Liver (tissue), 3 donors: ENCODE results near the gene METTL15.

ENCODE experiments used
- FOXA1 ChIP-seq: IDR thresholded peaks from 2 replicates; pipeline ENCODE4 v1.6.1; 2016; ENCODE audit warnings: antibody characterized with exemption
- HNF4A ChIP-seq, 2 donors: conservative IDR thresholded peaks; 2 replicates each; pipeline ENCODE4 v1.6.1; 2016; ENCODE audit warnings: antibody characterized with exemption in 2 of 2, mild to moderate bottlenecking in 2 of 2
- HNF4G ChIP-seq: IDR thresholded peaks from 2 replicates; pipeline ENCODE4 v1.6.1; 2016; ENCODE audit warnings: antibody characterized with exemption
- RAD21 ChIP-seq, 2 donors: IDR thresholded peaks; 2 replicates each; pipeline ENCODE4 v1.6.1; 2016; ENCODE audit warnings: antibody characterized with exemption in 2 of 2, mild to moderate bottlenecking in 2 of 2
- TAF1 ChIP-seq: conservative IDR thresholded peaks from 2 replicates; pipeline ENCODE4 v1.6.1; 2016; ENCODE audit warnings: antibody characterized with exemption, mild to moderate bottlenecking
- TF ChIP-seq, protein P1 (sequence below): IDR thresholded peaks from 2 replicates; pipeline ENCODE4 v1.6.1; 2016; ENCODE audit warnings: antibody characterized with exemption
- TF ChIP-seq, protein P2 (sequence below): fragments of 150-350 bp; IDR thresholded peaks from 2 replicates; pipeline ENCODE4 v1.5.1; 2017; ENCODE audit warnings: improper control_type of control experiment, low read depth, low read length; ENCODE audit not compliant: missing input control
- TF ChIP-seq, protein P3 (sequence below): IDR thresholded peaks from 2 replicates; pipeline ENCODE4 v1.6.1; 2016; ENCODE audit warnings: antibody characterized with exemption, mild to moderate bottlenecking
- TF ChIP-seq, protein P4 (sequence below): IDR thresholded peaks from 2 replicates; pipeline ENCODE4 v1.6.1; 2016; ENCODE audit warnings: antibody characterized with exemption
- donor health status: healthy.
- donor health status: healthy.

DNA sequence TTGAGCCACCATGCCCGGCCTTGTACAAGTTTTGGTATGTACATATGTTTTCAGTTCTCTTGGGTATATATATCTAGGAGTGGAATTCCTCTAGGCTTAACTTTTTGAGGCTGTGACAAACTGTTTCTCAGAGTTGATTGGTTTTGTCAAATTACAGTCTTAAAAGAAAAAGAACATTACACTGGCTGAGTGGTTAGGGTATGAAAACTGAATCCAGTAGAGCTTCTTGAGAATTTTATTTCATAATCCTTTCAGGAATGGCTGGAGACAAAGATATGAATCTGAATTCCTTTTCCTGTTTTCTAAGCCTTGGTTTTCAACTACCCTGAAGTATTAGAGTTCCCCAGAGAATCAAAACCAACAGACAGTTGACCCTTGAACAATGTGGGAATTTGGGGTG is 6.5 kb downstream of the METTL15 start:
- TF ChIP-seq, protein P1, sequence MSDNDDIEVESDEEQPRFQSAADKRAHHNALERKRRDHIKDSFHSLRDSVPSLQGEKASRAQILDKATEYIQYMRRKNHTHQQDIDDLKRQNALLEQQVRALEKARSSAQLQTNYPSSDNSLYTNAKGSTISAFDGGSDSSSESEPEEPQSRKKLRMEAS = no peak
- TF ChIP-seq FOXA1 (no peak), RAD21 (IDR thresholded peaks at IDR 0.05) (no peak), HNF4A (conservative IDR thresholded peaks at IDR 0.05) (no peak), TAF1 (no peak), HNF4G (no peak)
- TF ChIP-seq, protein P2, sequence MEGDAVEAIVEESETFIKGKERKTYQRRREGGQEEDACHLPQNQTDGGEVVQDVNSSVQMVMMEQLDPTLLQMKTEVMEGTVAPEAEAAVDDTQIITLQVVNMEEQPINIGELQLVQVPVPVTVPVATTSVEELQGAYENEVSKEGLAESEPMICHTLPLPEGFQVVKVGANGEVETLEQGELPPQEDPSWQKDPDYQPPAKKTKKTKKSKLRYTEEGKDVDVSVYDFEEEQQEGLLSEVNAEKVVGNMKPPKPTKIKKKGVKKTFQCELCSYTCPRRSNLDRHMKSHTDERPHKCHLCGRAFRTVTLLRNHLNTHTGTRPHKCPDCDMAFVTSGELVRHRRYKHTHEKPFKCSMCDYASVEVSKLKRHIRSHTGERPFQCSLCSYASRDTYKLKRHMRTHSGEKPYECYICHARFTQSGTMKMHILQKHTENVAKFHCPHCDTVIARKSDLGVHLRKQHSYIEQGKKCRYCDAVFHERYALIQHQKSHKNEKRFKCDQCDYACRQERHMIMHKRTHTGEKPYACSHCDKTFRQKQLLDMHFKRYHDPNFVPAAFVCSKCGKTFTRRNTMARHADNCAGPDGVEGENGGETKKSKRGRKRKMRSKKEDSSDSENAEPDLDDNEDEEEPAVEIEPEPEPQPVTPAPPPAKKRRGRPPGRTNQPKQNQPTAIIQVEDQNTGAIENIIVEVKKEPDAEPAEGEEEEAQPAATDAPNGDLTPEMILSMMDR = no peak
- TF ChIP-seq, protein P3, sequence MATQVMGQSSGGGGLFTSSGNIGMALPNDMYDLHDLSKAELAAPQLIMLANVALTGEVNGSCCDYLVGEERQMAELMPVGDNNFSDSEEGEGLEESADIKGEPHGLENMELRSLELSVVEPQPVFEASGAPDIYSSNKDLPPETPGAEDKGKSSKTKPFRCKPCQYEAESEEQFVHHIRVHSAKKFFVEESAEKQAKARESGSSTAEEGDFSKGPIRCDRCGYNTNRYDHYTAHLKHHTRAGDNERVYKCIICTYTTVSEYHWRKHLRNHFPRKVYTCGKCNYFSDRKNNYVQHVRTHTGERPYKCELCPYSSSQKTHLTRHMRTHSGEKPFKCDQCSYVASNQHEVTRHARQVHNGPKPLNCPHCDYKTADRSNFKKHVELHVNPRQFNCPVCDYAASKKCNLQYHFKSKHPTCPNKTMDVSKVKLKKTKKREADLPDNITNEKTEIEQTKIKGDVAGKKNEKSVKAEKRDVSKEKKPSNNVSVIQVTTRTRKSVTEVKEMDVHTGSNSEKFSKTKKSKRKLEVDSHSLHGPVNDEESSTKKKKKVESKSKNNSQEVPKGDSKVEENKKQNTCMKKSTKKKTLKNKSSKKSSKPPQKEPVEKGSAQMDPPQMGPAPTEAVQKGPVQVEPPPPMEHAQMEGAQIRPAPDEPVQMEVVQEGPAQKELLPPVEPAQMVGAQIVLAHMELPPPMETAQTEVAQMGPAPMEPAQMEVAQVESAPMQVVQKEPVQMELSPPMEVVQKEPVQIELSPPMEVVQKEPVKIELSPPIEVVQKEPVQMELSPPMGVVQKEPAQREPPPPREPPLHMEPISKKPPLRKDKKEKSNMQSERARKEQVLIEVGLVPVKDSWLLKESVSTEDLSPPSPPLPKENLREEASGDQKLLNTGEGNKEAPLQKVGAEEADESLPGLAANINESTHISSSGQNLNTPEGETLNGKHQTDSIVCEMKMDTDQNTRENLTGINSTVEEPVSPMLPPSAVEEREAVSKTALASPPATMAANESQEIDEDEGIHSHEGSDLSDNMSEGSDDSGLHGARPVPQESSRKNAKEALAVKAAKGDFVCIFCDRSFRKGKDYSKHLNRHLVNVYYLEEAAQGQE = no peak
- TF ChIP-seq, protein P4, sequence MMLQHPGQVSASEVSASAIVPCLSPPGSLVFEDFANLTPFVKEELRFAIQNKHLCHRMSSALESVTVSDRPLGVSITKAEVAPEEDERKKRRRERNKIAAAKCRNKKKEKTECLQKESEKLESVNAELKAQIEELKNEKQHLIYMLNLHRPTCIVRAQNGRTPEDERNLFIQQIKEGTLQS = no peak
